HepG2 (cell line): ENCODE results near the gene RPL23. TPM values are rescaled to one million over a fixed set of nuclear protein-coding genes. Genes with fewer than 3 reads are reported as not detected.
A peak's percentile ranks its signal among the peaks of the same experiment; 100 is the strongest.

Source experiments
- CHD4 ChIP-seq: fragments of 200-600 bp; sonication (generic); IDR thresholded peaks from 2 replicates; pipeline ENCODE4 v1.7.0; 2017; ENCODE audit warnings: mild to moderate bottlenecking, low read length, borderline replicate concordance
- MYC ChIP-seq: sonication (generic); formaldehyde crosslinking; IDR thresholded peaks from 2 replicates; pipeline ENCODE4 v1.9.0; 2021; ENCODE audit warnings: missing genetic modification reagents, borderline replicate concordance
- RFX1 ChIP-seq: fragments of 450-650 bp; IDR thresholded peaks from 2 replicates; pipeline ENCODE4 v1.6.1; 2017
- SP140L ChIP-seq: sonication (generic); formaldehyde crosslinking; IDR thresholded peaks from 2 replicates; pipeline ENCODE4 v1.4.0; 2020; ENCODE audit warnings: missing genetic modification reagents, borderline replicate concordance
- ZNF12 ChIP-seq: sonication (generic); formaldehyde crosslinking; IDR thresholded peaks from 2 replicates; pipeline ENCODE4 v1.5.0; 2020; ENCODE audit warnings: missing genetic modification reagents
- ZNF124 ChIP-seq: sonication (generic); formaldehyde crosslinking; IDR thresholded peaks from 2 replicates; pipeline ENCODE4 v1.4.0; 2020; ENCODE audit warnings: missing genetic modification reagents
- ZNF143 ChIP-seq: sonication (generic); formaldehyde crosslinking; IDR thresholded peaks from 2 replicates; pipeline ENCODE4 v1.4.0; 2020; ENCODE audit warnings: missing genetic modification reagents
- ZNF383 ChIP-seq: sonication (generic); formaldehyde crosslinking; IDR thresholded peaks from 2 replicates; pipeline ENCODE4 v1.4.0; 2020; ENCODE audit warnings: missing genetic modification reagents, mild to moderate bottlenecking, borderline replicate concordance
- ZNF546 ChIP-seq: sonication (generic); formaldehyde crosslinking; conservative IDR thresholded peaks from 2 replicates; pipeline ENCODE4 v1.8.1; 2023; ENCODE audit warnings: mild to moderate bottlenecking, missing genetic modification reagents
- polyA plus RNA-seq, 8 experiments: library from polyadenylated mRNA; depleted of rRNA in 3 of 8; stranded (reverse) in 7 of 8; unstranded in 1 of 8; fragments of >200 nt; fragmentation: Illumina TruSeq in 4 of 8; extraction: Trizol in 4 of 8; gene quantifications; 2 replicates each; pipeline versions ENCODE4 v1.2.1 to v1.2.3, GENCODE V29; 2011 to 2016; ENCODE audit warnings: low read depth in 4 of 8, missing spikeins in 1 of 8, mixed read lengths in 1 of 8; ENCODE audit not compliant: insufficient read depth in 1 of 8
- total RNA-seq, 5 experiments: library from RNA; depleted of rRNA; stranded (reverse); fragments of >200 nt; fragmentation: Illumina TruSeq; extraction: Trizol; gene quantifications; 2 replicates each; pipeline ENCODE4 v1.2.3, GENCODE V29; 2016; ENCODE audit warnings: low read depth in 1 of 5
- TF ChIP-seq, protein P1 (sequence below): conservative IDR thresholded peaks from 2 replicates; pipeline ENCODE4 v1.6.1; 2018; ENCODE audit warnings: missing genetic modification reagents
- TF ChIP-seq, protein P2 (sequence below): sonication (generic); formaldehyde crosslinking; conservative IDR thresholded peaks from 2 replicates; pipeline ENCODE4 v1.4.0; 2020; ENCODE audit warnings: missing genetic modification reagents
- TF ChIP-seq, protein P3 (sequence below), 2 experiments: sonication (generic) in 1 of 2; formaldehyde crosslinking in 1 of 2; IDR thresholded peaks; 2 replicates each; pipeline versions ENCODE4 v1.4.0 to v1.6.1; 2016 to 2020; ENCODE audit warnings: borderline replicate concordance in 1 of 2, low read depth in 1 of 2, mild to moderate bottlenecking in 1 of 2, missing genetic modification reagents in 1 of 2

RPL23 gene
- total and polyA plus RNA-seq, 2 of the 13 experiments (the other 11 are each of a cell fraction or from before 2014, with no cell fraction given) = 2,790 to 4,860 TPM

DNA sequence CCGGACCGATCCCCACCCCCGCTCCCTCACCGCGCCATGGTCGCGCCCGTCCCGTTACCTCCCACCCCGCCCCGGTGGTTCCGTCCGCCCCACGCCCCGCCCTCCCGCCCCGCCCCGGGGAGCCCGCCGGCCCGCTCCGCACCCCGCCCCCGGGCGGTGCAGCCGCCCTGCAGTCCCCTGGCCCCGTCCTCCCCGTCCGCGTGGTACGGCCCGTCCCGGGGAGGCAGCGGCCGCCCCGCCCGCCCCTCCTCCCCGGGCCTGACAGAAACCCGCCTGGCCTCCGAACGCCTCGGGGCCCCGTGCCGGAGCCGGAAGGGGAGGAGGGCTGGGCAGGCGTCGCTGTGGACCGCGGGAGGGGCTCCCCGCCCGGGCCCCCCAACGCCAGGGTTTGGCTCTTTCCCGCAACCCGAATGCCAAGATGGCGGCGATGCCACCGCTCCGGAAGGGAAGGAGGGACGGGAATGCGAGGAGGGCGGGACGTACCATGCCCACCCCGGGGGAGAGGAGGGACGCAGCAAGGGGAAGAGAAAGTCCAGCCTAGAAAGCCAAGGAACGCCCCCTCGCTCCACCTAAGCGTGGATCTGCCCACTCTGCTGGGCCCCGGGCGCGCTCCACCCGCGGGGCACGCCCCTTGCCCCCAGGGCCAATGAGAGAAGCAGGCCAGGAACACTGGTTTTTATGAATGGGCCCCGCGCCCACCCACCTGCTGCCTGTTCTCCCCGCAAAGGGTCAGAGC, 53.9 kb downstream of the RPL23 start, which contains the start of gene PIP4K2B (continued):
- TF ChIP-seq, protein P1, sequence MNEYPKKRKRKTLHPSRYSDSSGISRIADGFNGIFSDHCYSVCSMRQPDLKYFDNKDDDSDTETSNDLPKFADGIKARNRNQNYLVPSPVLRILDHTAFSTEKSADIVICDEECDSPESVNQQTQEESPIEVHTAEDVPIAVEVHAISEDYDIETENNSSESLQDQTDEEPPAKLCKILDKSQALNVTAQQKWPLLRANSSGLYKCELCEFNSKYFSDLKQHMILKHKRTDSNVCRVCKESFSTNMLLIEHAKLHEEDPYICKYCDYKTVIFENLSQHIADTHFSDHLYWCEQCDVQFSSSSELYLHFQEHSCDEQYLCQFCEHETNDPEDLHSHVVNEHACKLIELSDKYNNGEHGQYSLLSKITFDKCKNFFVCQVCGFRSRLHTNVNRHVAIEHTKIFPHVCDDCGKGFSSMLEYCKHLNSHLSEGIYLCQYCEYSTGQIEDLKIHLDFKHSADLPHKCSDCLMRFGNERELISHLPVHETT (CRISPR knock-in tag) = peak; percentile 90
- TF ChIP-seq, protein P2, sequence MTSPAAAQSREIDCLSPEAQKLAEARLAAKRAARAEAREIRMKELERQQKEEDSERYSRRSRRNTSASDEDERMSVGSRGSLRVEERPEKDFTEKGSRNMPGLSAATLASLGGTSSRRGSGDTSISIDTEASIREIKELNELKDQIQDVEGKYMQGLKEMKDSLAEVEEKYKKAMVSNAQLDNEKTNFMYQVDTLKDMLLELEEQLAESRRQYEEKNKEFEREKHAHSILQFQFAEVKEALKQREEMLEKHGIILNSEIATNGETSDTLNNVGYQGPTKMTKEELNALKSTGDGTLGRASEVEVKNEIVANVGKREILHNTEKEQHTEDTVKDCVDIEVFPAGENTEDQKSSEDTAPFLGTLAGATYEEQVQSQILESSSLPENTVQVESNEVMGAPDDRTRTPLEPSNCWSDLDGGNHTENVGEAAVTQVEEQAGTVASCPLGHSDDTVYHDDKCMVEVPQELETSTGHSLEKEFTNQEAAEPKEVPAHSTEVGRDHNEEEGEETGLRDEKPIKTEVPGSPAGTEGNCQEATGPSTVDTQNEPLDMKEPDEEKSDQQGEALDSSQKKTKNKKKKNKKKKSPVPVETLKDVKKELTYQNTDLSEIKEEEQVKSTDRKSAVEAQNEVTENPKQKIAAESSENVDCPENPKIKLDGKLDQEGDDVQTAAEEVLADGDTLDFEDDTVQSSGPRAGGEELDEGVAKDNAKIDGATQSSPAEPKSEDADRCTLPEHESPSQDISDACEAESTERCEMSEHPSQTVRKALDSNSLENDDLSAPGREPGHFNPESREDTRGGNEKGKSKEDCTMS (CRISPR knock-in tag) = no peak
- TF ChIP-seq MYC (CRISPR knock-in tag) (peak; percentile 84), ZNF546 (peak; percentile 56; the same call in 1 of the 2 replicates), ZNF383 (CRISPR knock-in tag) (no peak), CHD4 (no peak), RFX1 (no peak), ZNF124 (CRISPR knock-in tag) (peak; percentile 49; the same call in 1 of the 2 replicates), SP140L (CRISPR knock-in tag) (no peak), ZNF143 (CRISPR knock-in tag) (no peak; the same call in 1 of the 2 replicates), ZNF12 (CRISPR knock-in tag) (peak; percentile 33; the same call in 1 of the 2 replicates)
- TF ChIP-seq, protein P3, sequence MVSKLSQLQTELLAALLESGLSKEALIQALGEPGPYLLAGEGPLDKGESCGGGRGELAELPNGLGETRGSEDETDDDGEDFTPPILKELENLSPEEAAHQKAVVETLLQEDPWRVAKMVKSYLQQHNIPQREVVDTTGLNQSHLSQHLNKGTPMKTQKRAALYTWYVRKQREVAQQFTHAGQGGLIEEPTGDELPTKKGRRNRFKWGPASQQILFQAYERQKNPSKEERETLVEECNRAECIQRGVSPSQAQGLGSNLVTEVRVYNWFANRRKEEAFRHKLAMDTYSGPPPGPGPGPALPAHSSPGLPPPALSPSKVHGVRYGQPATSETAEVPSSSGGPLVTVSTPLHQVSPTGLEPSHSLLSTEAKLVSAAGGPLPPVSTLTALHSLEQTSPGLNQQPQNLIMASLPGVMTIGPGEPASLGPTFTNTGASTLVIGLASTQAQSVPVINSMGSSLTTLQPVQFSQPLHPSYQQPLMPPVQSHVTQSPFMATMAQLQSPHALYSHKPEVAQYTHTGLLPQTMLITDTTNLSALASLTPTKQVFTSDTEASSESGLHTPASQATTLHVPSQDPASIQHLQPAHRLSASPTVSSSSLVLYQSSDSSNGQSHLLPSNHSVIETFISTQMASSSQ (IDR thresholded peaks at IDR 0.05; ENCODE audit: low read depth) = no peak
- TF ChIP-seq, protein P3 (CRISPR knock-in tag; IDR thresholded peaks at IDR 0.05; ENCODE audit: borderline replicate concordance) = peak; percentile 83
